Measurements from ENCODE around the gene LYZL2. TPM values are rescaled to one million over a fixed set of nuclear protein-coding genes. Genes with fewer than 3 reads are reported as not detected.
"Not testable (repeated sequence)": the region's sequence is repeated elsewhere in the genome, so short reads cannot be mapped to it uniquely, and the experiment has no call there.

LYZL2 gene
- total RNA-seq: not detected

GRCh38 chr10:30629653-30630052 is at the start of gene LYZL2:
Gene LYZL2, minus strand, starts transcription at chr10:30629753. Its CDS starts 2,838 bp downstream, at chr10:30626915.
- H3K9me3 ChIP-seq: no peaks in the 10 kb centered on the region
- ATAC-seq (ENCODE audit: insufficient number of reproducible peaks, low FRiP score, low read depth) (no peak), DNase-seq (ENCODE audit: low spot score) (no peak)
- TF ChIP-seq, protein P1, sequence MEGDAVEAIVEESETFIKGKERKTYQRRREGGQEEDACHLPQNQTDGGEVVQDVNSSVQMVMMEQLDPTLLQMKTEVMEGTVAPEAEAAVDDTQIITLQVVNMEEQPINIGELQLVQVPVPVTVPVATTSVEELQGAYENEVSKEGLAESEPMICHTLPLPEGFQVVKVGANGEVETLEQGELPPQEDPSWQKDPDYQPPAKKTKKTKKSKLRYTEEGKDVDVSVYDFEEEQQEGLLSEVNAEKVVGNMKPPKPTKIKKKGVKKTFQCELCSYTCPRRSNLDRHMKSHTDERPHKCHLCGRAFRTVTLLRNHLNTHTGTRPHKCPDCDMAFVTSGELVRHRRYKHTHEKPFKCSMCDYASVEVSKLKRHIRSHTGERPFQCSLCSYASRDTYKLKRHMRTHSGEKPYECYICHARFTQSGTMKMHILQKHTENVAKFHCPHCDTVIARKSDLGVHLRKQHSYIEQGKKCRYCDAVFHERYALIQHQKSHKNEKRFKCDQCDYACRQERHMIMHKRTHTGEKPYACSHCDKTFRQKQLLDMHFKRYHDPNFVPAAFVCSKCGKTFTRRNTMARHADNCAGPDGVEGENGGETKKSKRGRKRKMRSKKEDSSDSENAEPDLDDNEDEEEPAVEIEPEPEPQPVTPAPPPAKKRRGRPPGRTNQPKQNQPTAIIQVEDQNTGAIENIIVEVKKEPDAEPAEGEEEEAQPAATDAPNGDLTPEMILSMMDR (IDR thresholded peaks at IDR 0.05): no peak
- H3K27me3 ChIP-seq (replicated peaks; ENCODE audit: insufficient read depth): no peaks in the 10 kb centered on the region
- H3K4me1 ChIP-seq (ENCODE audit: control insufficient read depth in 1 of 2, low read depth in 2 of 2): no peaks in the 10 kb centered on the region
- no peak within 1 kb of the TSS for H3K27ac ChIP-seq
- H3K4me3 ChIP-seq: no peak within 1 kb of the TSS
- H3K36me3 ChIP-seq: no peaks in the 10 kb centered on the region

- not testable (repeated sequence) for H3K27me3 ChIP-seq (replicated peaks; ENCODE audit: insufficient read depth); DNase-seq (ENCODE audit: low spot score); ATAC-seq (ENCODE audit: insufficient number of reproducible peaks, low FRiP score, low read depth); H3K36me3 ChIP-seq; H3K9me3 ChIP-seq; H3K4me1 ChIP-seq (ENCODE audit: control insufficient read depth in 1 of 2, low read depth in 2 of 2); H3K4me3 ChIP-seq; H3K27ac ChIP-seq
Measured at GRCh38 chr10:30677616-30678015, 48.1 kb upstream of the LYZL2 start.

DNA sequence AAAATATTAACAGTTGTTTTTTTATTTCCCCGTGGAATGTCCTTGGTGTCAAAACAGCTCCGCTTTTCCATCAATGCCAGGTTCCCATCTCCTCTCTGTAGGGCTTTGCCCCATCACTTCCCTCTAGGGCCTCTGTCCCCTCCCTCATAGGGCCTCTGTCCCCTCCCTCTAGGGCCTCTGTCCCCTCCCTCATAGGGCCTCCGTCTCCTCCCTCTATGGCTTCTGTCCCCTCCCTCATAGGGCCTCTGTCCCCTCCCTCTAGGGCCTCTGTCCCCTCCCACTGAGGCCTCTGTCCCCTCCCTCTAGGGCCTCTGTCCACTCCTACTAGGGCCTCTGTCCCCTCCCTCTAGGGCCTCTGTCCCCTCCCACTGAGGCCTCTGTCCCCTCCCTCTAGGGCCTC is 47.6 kb upstream of the LYZL2 start:
- not testable (repeated sequence) for H3K27ac ChIP-seq; H3K36me3 ChIP-seq; H3K4me1 ChIP-seq (ENCODE audit: control insufficient read depth in 1 of 2, low read depth in 2 of 2); ATAC-seq (ENCODE audit: insufficient number of reproducible peaks, low FRiP score, low read depth); H3K4me3 ChIP-seq; H3K9me3 ChIP-seq; DNase-seq (ENCODE audit: low spot score); H3K27me3 ChIP-seq (replicated peaks; ENCODE audit: insufficient read depth)

DNA sequence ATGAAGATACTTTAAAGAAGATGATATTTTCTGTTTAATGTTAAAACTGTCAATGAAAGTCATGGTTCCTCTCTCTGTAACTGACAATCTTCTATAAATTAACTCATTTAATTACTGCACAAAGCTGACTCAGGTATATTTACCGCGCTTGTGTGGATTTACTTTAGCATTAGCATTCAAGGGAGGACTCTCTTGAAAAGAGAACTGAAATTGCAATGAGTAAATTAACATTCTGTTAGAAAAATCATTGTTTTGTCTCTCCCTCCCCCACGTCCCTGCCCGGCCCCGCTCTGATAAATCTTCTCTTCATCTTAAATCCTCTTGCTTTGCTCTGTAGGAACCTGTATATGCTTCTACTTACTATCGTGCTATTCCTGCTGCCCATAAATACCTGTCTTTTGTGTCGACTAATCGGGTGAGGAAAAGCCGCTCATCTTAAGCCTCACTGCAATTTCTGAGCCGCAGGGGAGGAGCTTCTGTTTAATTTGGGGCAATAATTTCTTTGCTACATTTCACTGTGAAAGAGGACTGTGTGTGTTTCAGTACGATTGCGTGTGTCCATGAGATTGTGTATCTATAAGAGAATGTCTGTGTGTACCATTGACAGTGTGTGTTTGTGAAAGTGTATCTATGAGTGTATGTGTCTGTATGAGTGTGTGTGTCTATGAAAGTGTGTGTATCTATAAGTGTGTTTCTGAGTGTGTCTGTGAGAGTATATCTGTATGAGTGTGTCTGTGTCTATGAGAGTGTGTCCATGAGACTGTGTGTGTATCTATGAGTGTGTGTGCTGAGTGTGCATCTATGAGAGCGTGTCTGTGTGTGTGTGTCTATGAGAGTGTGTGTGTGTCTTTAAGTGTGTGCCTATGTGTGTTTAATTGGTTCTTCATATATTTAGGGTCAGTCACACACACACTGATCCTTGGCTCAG is 46.5 kb upstream of the LYZL2 start:
- Histone ChIP-seq H3K36me3 (no peaks in the 10 kb centered on the region), H3K9me3 (no peaks in the 10 kb centered on the region), H3K4me3 (no peak overlapping the region), H3K4me1 (ENCODE audit: control insufficient read depth in 1 of 2, low read depth in 2 of 2) (no peaks in the 10 kb centered on the region), H3K27me3 (replicated peaks; ENCODE audit: insufficient read depth) (no peaks in the 10 kb centered on the region), H3K27ac (no peak overlapping the region)
- ATAC-seq (ENCODE audit: insufficient number of reproducible peaks, low FRiP score, low read depth) (no peak), DNase-seq (ENCODE audit: low spot score) (no peak)
- TF ChIP-seq, protein P1 (IDR thresholded peaks at IDR 0.05): no peak

- Histone ChIP-seq H3K9me3 (no peaks in the 10 kb centered on the region), H3K27me3 (replicated peaks; ENCODE audit: insufficient read depth) (no peaks in the 10 kb centered on the region), H3K27ac (no peak overlapping the region), H3K36me3 (no peaks in the 10 kb centered on the region), H3K4me3 (no peak overlapping the region), H3K4me1 (ENCODE audit: control insufficient read depth in 1 of 2, low read depth in 2 of 2) (peaks cover 0 to 4% of the 10 kb centered on the region in 2 donors)
- TF ChIP-seq, protein P1 (IDR thresholded peaks at IDR 0.05): no peak
- no peak for DNase-seq (ENCODE audit: low spot score)
- ATAC-seq (ENCODE audit: insufficient number of reproducible peaks, low FRiP score, low read depth): no peak
Measured at GRCh38 chr10:30674796-30675195, 45.2 kb upstream of the LYZL2 start.

DNA sequence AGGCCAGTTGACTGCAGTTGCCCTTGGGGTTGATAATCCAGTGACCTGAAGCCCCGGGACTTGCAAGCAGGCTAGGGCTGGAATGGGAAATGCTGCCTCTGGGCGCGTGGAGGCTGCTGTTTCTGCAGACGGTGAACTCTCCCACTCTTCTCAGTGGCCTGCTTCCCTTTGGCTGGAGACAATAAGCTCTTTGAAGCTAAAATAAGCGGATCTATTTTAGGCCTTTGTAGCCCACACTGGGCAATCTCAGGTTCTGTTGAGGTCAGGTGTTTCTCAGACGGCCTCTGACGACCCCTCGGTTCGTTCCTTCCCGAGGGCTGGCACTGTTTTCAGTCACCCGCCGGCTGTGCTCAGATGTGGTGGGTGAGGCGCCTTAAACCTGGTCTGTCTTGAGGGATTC is 43.7 kb upstream of the LYZL2 start:
- not testable (repeated sequence) for H3K27me3 ChIP-seq (replicated peaks; ENCODE audit: insufficient read depth); H3K4me3 ChIP-seq; H3K27ac ChIP-seq; H3K9me3 ChIP-seq; H3K4me1 ChIP-seq (ENCODE audit: control insufficient read depth in 1 of 2, low read depth in 2 of 2); H3K36me3 ChIP-seq; ATAC-seq (ENCODE audit: insufficient number of reproducible peaks, low FRiP score, low read depth); DNase-seq (ENCODE audit: low spot score)

DNA sequence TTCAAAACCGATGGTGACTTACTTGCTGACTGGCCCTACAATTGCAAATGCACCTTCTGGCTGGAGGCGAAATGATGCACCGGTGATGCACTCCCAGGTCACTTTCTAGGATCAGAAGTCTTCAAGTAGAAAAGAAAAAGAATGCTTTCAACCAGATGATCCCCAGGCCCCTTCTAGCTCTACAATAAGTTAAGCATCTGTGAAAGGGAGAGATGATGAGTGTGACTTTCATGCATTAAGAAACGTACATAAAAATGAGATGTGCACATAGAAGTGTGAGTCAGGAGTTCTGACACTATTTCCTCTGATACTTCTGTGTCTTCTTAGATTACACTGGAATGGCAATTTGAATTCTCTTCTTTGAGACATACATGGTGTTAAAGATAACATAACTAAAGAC is 42.8 kb upstream of the LYZL2 start:
- not testable (repeated sequence) for H3K36me3 ChIP-seq; H3K4me3 ChIP-seq; H3K27me3 ChIP-seq (replicated peaks; ENCODE audit: insufficient read depth); H3K4me1 ChIP-seq (ENCODE audit: control insufficient read depth in 1 of 2, low read depth in 2 of 2); H3K27ac ChIP-seq; ATAC-seq (ENCODE audit: insufficient number of reproducible peaks, low FRiP score, low read depth); DNase-seq (ENCODE audit: low spot score); H3K9me3 ChIP-seq
